Stimulated activated CD8-positive, alpha-beta memory T cell treated with anti-CD3 and anti-CD28 coated beads, Interleukin-7, amount 100 ng/mL, for 24 hours (primary cell): ENCODE measurements around the gene AQP6.
"Not testable (repeated sequence)": the region's sequence is repeated elsewhere in the genome, so short reads cannot be mapped to it uniquely, and the experiment has no call there.

Experiments
- DNase-seq: peaks from one replicate; pipeline ENCODE4 v3.0.0-alpha.2; 2020; ENCODE audit warnings: low read depth

Gene AQP6

GRCh38 chr12:49970658-49971057 lies 2.1 kb upstream of the AQP6 start:
- no peak for DNase-seq

- DNase-seq = no peak
These were observed 1.6 kb upstream of the AQP6 start for GRCh38 chr12:49971141-49971540.

- no peak for DNase-seq
These were observed 618 bp upstream of the AQP6 start for GRCh38 chr12:49972129-49972528.

GRCh38 chr12:49973361-49973830 lies 649 bp downstream of the AQP6 start:
- no peak for DNase-seq

GRCh38 chr12:49974231-49974675 lies 1.5 kb downstream of the AQP6 start:
- DNase-seq = no peak

GRCh38 chr12:49974677-49975317 lies 2.0 kb downstream of the AQP6 start:
- DNase-seq = no peak

GRCh38 chr12:49975318-49975761 lies 2.6 kb downstream of the AQP6 start:
- DNase-seq = no peak

- no peak for DNase-seq
These were observed 3.8 kb downstream of the AQP6 start for GRCh38 chr12:49976557-49976956.

GRCh38 chr12:49978125-49978524 lies 5.4 kb downstream of the AQP6 start:
- DNase-seq = no peak

- no peak for DNase-seq
These were observed 6.4 kb downstream of the AQP6 start for GRCh38 chr12:49979016-49979586.

- no peak for DNase-seq
These were observed 7.0 kb downstream of the AQP6 start for GRCh38 chr12:49979791-49980190.

GRCh38 chr12:49980501-49981349 lies 8.0 kb downstream of the AQP6 start:
- DNase-seq = no peak

- no peak for DNase-seq
These were observed 9.7 kb downstream of the AQP6 start for GRCh38 chr12:49982246-49983087.

- no peak for DNase-seq
These were observed 11.1 kb downstream of the AQP6 start for GRCh38 chr12:49983892-49984291.

GRCh38 chr12:49984476-49985359 lies 12.0 kb downstream of the AQP6 start:
- no peak for DNase-seq

GRCh38 chr12:49985981-49986380 lies 13.2 kb downstream of the AQP6 start:
- DNase-seq = no peak

GRCh38 chr12:49986476-49986875 lies 13.7 kb downstream of the AQP6 start:
- DNase-seq = not testable (repeated sequence)

GRCh38 chr12:49987625-49988303 lies 15.0 kb downstream of the AQP6 start:
- DNase-seq = no peak

- not testable (repeated sequence) for DNase-seq
These were observed 16.7 kb downstream of the AQP6 start for GRCh38 chr12:49989400-49989799.

GRCh38 chr12:49990273-49990672 lies 17.5 kb downstream of the AQP6 start:
- DNase-seq = no peak
